Epithelial cell of esophagus (primary cell): ENCODE results near the gene PRR14L.
"Not testable (repeated sequence)": the region's sequence is repeated elsewhere in the genome, so short reads cannot be mapped to it uniquely, and the experiment has no call there.

Experiments
- DNase-seq: peaks from one replicate; pipeline ENCODE4 v3.0.0; 2010; ENCODE audit warnings: low read depth
- H3K4me3 ChIP-seq: 2 replicates; pipeline ENCODE4 v1.5.1; 2011; ENCODE audit warnings: mild to moderate bottlenecking, low read length, control low read depth
- CTCF ChIP-seq: IDR thresholded peaks from 2 replicates; pipeline ENCODE4 v1.5.1; 2011; ENCODE audit warnings: low read depth, mild to moderate bottlenecking, low read length, control low read depth, inconsistent platforms; ENCODE audit not compliant: insufficient read depth; ENCODE audit errors: missing control alignments

PRR14L gene

DNA sequence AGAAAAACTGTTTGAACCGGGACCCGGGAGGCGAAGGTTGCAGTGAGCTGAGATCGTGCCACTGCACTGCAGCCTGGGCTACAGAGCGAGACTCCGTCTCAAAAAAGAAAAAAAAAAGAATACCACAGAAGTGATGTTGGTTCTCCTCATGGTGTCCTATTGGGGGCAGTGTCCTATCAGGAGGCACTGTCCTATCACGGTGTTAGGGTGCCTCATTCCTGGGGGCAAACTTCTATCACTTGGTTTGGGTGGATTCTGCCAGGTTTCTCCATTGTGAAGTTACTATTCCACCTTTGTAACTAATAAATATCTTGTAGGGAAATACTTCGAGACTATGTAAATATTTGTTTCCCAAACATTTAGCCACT lies 19.6 kb downstream of the PRR14L start:
- no peak for DNase-seq
- no peak overlapping the region for H3K4me3 ChIP-seq
- no peak for TF ChIP-seq CTCF

DNA sequence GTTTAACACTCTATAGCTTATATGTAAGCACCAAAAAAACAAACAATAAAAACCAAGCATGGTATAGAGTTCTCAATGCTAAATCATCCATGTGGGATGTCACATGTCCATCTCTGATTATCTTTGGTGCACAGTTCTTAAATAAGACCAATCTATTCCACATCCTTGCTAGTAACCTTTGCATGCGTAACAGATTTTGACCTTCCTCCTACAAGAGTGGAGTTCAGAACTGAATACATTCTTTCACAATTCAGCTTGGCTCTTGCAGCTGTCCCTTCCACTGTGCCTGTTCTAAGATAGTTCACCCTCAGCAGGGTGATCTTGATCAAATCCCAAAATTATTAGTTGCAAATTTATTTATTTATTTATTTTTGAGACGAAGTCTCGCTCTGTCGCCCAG lies 21.1 kb downstream of the PRR14L start:
- no peak overlapping the region for H3K4me3 ChIP-seq
- DNase-seq = no peak
- no peak for TF ChIP-seq CTCF

DNA sequence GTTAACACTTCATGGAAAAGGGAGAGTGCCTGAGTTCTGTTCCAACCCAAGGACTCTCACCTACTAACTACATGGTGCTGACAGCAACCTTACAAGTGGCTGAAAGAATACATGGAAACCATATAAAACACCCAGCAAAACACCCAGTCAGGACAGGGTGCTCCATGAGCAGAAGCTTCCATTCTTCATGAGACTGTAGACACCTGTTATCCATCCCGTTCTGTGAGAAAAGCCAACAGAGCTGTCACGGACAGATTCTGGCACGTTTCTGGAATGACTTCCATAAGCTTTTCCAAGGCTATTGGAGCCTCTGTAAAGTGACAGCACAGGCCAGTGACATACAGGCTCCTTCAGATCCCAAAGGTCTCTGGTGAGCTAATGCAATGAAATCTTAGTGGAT lies 23.2 kb downstream of the PRR14L start:
- no peak overlapping the region for H3K4me3 ChIP-seq
- DNase-seq = no peak
- no peak for TF ChIP-seq CTCF

GRCh38 chr22:31723723-31724122 lies 26.2 kb downstream of the PRR14L start:
- no peak for DNase-seq
- no peak for TF ChIP-seq CTCF
- no peak overlapping the region for H3K4me3 ChIP-seq

DNA sequence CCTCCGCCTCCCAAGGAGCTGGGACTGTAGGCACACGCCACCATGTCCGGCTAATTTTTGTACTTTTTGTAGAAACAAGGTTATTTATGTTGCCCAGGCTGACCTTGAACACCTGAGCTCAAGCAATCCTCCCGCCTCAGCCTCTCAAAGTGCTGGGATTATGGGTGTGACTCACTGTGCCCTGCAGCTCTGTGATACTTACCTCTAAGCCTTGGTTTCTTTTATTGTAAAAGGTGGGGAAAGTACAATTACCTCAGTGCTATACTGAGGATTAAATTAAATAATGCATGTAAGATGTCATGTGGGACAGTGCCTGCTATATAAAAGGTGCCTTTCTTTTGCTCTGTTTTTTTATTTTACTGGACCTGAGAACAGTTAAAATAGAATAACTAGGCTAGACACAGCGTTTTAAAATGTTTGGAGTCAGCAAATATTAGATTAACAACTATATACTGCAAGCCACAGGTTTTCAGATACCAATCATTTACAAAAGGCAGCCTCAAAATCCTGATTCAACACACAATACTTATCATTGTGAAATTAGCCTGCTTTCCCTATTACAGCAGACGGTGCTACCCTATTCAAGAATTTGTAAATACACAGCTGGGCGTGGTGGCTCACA lies 30.0 kb downstream of the PRR14L start:
- no peak for TF ChIP-seq CTCF
- H3K4me3 ChIP-seq = no peak overlapping the region
- DNase-seq = peak; percentile 36

DNA sequence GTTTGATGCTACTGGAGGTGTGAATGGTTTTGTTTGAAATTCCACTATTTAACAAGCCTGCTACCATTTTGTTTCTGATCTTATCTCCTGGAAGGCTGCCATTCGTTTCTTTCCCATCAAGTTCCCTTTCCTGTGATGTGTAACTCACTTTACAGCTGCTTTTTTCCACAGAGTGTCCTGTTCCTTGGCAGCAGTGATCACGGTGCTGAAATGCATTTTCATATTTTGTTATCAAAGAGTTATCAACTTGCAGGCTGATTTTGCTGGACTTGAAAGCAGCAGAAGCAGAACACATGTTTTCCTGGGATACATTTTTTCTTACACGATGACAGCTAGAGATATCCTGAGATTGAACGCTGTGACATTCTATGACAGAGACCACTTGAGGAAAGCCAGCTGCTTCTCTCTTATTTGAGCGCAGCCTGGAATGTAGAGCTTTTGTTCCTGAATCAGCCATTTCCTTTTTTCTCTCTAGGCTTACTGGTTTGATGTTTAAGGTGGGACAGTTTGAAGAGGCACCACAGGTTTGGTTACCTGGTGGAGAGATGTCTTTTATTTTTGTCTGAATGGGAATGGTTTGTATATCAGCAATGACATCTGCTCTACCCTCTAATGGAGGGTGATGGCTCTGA lies 34.7 kb downstream of the PRR14L start:
- no peak for DNase-seq
- H3K4me3 ChIP-seq = no peak overlapping the region
- TF ChIP-seq CTCF = no peak

DNA sequence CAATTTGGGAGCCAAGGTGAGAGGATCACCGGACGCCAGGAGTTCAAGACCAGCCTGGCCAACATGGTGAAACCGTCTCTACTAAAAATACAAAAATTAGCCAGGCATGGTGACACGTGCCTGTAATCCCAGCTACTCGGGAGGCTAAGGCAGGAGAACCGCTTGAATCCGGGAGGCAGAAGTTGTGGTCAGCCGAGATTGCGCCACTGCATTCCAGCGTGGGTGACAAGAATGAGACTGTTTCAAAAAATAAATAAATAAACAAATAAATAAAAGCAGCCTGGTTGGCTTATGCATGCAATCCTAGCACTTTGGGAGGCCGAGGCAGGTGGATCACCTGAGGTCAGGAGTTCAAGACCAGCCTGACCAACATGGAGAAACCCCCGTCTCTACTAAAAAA lies 38.7 kb downstream of the PRR14L start:
- not testable (repeated sequence) for DNase-seq, H3K4me3 ChIP-seq
